ENCODE results near the gene C19orf67.

DNA sequence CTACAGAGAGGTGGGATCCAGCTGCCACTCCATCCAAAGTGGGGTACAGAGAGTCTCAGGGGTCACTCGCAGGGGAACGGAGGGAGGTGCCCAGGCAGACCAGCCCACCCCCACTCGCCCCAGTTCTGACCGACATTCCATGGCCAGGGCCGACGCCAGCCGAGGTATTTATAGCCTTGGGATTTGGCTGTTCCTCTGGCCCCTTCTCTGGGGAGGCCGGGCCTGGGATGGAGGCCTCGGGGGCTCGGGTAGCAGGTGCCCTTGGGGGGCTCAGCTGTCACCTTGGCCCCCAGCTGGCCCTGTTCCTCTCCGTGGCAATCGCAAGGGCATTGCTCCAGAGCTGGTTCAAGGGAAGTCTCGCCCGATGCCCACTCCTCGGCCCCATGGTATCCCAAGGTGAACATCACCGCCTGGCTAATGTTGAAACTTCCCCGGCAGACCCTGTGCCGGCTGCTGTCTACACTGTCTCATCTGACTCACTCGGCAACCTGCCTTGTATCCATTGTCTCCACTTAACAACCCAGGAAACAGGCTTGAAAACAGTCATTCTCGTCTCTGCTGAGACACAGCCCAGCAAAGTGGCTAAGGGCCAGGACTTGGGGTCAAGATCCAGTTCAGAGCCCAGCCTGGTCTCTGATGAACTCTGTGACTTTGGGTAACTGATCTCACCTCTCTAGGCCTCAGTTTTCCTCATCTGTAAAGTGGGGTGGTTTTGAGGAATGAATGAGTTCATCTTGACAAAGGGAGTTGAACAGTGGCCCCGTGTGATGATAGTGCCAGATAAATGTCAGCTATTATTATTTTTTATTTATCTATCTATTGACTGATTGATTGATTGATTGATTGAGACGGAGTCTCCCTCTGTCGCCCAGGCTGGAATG is 22.2 kb upstream of the C19orf67 start:
- no peak for TF ChIP-seq USF2 (IDR thresholded peaks at IDR 0.05; ENCODE audit: low read depth, low read length)
- no peak for TF ChIP-seq RFX5 (IDR thresholded peaks at IDR 0.05; ENCODE audit: low read depth, low read length)
- TF ChIP-seq, protein P1, sequence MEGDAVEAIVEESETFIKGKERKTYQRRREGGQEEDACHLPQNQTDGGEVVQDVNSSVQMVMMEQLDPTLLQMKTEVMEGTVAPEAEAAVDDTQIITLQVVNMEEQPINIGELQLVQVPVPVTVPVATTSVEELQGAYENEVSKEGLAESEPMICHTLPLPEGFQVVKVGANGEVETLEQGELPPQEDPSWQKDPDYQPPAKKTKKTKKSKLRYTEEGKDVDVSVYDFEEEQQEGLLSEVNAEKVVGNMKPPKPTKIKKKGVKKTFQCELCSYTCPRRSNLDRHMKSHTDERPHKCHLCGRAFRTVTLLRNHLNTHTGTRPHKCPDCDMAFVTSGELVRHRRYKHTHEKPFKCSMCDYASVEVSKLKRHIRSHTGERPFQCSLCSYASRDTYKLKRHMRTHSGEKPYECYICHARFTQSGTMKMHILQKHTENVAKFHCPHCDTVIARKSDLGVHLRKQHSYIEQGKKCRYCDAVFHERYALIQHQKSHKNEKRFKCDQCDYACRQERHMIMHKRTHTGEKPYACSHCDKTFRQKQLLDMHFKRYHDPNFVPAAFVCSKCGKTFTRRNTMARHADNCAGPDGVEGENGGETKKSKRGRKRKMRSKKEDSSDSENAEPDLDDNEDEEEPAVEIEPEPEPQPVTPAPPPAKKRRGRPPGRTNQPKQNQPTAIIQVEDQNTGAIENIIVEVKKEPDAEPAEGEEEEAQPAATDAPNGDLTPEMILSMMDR (conservative IDR thresholded peaks at IDR 0.05; ENCODE audit: low read depth, low read length): no peak

All from IMR-90 (cell line).